Effector memory CD4-positive, alpha-beta T cell (primary cell): ENCODE measurements around the gene SNAPC2.
"Not testable (repeated sequence)": the region's sequence is repeated elsewhere in the genome, so short reads cannot be mapped to it uniquely, and the experiment has no call there.

Experiments used
- DNase-seq, 3 donors: peaks; one replicate each; pipeline ENCODE4 v3.0.0-alpha.2; 2020
- H3K27ac ChIP-seq: 2 replicates; pipeline ENCODE4 v1.7.0; 2013; ENCODE audit warnings: mild to moderate bottlenecking, low read length, moderate library complexity; ENCODE audit not compliant: insufficient read depth, poor library complexity, severe bottlenecking
- H3K27me3 ChIP-seq: replicated peaks from 2 replicates; pipeline ENCODE4 v1.7.0; 2013; ENCODE audit warnings: mild to moderate bottlenecking, low read length; ENCODE audit not compliant: insufficient read depth, control insufficient read depth, poor library complexity, severe bottlenecking
- H3K36me3 ChIP-seq: 2 replicates; pipeline ENCODE4 v1.7.0; 2013; ENCODE audit warnings: mild to moderate bottlenecking, low read length, moderate library complexity; ENCODE audit not compliant: control insufficient read depth, insufficient read depth
- H3K4me1 ChIP-seq: 2 replicates; pipeline ENCODE4 v1.7.0; 2013; ENCODE audit warnings: low read length, mild to moderate bottlenecking; ENCODE audit not compliant: control insufficient read depth, insufficient read depth, poor library complexity, severe bottlenecking
- H3K4me3 ChIP-seq: 2 replicates; pipeline ENCODE4 v1.7.0; 2013; ENCODE audit warnings: low read length, low read depth, mild to moderate bottlenecking; ENCODE audit not compliant: insufficient read depth, poor library complexity, severe bottlenecking
- H3K9me3 ChIP-seq: 2 replicates; pipeline ENCODE4 v1.7.0; 2013; ENCODE audit warnings: mild to moderate bottlenecking, low read length, moderate library complexity; ENCODE audit not compliant: control insufficient read depth

Gene SNAPC2

GRCh38 chr19:7961082-7961481 lies 40.9 kb downstream of the SNAPC2 start:
- H3K36me3 ChIP-seq, result peaks cover 40% of the 10 kb centered on the region
- not testable (repeated sequence) for H3K27me3 ChIP-seq, H3K4me3 ChIP-seq, H3K4me1 ChIP-seq, H3K27ac ChIP-seq, H3K9me3 ChIP-seq, DNase-seq

- Histone ChIP-seq H3K27me3 (no peaks in the 10 kb centered on the region), H3K9me3 (no peaks in the 10 kb centered on the region), H3K27ac (no peak overlapping the region), H3K4me1 (no peaks in the 10 kb centered on the region), H3K36me3 (peaks cover 50% of the 10 kb centered on the region), H3K4me3 (no peak overlapping the region)
- no peak for DNase-seq
Observed at GRCh38 chr19:7961920-7962626, 41.9 kb downstream of the SNAPC2 start.

- H3K4me1 ChIP-seq, result no peaks in the 10 kb centered on the region
- no peaks in the 10 kb centered on the region for H3K27me3 ChIP-seq
- no peaks in the 10 kb centered on the region for H3K9me3 ChIP-seq
- no peak overlapping the region for H3K4me3 ChIP-seq
- DNase-seq, result no peak
- peaks cover 56% of the 10 kb centered on the region for H3K36me3 ChIP-seq
- H3K27ac ChIP-seq, result no peak overlapping the region
Observed at GRCh38 chr19:7962644-7963268, 42.6 kb downstream of the SNAPC2 start.

- peaks cover 62% of the 10 kb centered on the region for H3K36me3 ChIP-seq
- no peaks in the 10 kb centered on the region for H3K4me1 ChIP-seq
- no peaks in the 10 kb centered on the region for H3K9me3 ChIP-seq
- H3K27ac ChIP-seq, result no peak overlapping the region
- DNase-seq, result no peak
- no peaks in the 10 kb centered on the region for H3K27me3 ChIP-seq
- no peak overlapping the region for H3K4me3 ChIP-seq
Observed at GRCh38 chr19:7963566-7963965, 43.4 kb downstream of the SNAPC2 start.

GRCh38 chr19:7965259-7965841 lies 45.2 kb downstream of the SNAPC2 start:
- no peaks in the 10 kb centered on the region for H3K4me1 ChIP-seq
- H3K36me3 ChIP-seq, result peaks cover 66% of the 10 kb centered on the region
- DNase-seq, result no peak
- H3K4me3 ChIP-seq, result no peak overlapping the region
- no peak overlapping the region for H3K27ac ChIP-seq
- H3K9me3 ChIP-seq, result no peaks in the 10 kb centered on the region
- H3K27me3 ChIP-seq, result no peaks in the 10 kb centered on the region

GRCh38 chr19:7965921-7966665 lies 46.0 kb downstream of the SNAPC2 start:
- DNase-seq, result no peak
- Histone ChIP-seq H3K27ac (no peak overlapping the region), H3K4me3 (no peak overlapping the region), H3K9me3 (no peaks in the 10 kb centered on the region), H3K27me3 (no peaks in the 10 kb centered on the region), H3K36me3 (peaks cover 64% of the 10 kb centered on the region), H3K4me1 (no peaks in the 10 kb centered on the region)

- Histone ChIP-seq H3K27ac (no peak overlapping the region), H3K4me1 (no peaks in the 10 kb centered on the region), H3K9me3 (no peaks in the 10 kb centered on the region), H3K27me3 (no peaks in the 10 kb centered on the region), H3K36me3 (peaks cover 63% of the 10 kb centered on the region), H3K4me3 (no peak overlapping the region)
- no peak for DNase-seq
Observed at GRCh38 chr19:7968008-7968795, 48.1 kb downstream of the SNAPC2 start.

GRCh38 chr19:7968796-7969554 lies 48.8 kb downstream of the SNAPC2 start:
- H3K27me3 ChIP-seq, result no peaks in the 10 kb centered on the region
- peaks cover 63% of the 10 kb centered on the region for H3K36me3 ChIP-seq
- no peaks in the 10 kb centered on the region for H3K9me3 ChIP-seq
- H3K4me3 ChIP-seq, result no peak overlapping the region
- no peak overlapping the region for H3K27ac ChIP-seq
- no peaks in the 10 kb centered on the region for H3K4me1 ChIP-seq
- no peak for DNase-seq

GRCh38 chr19:7969555-7969939 lies 49.4 kb downstream of the SNAPC2 start:
- no peaks in the 10 kb centered on the region for H3K27me3 ChIP-seq
- no peaks in the 10 kb centered on the region for H3K9me3 ChIP-seq
- no peak overlapping the region for H3K27ac ChIP-seq
- no peak overlapping the region for H3K4me3 ChIP-seq
- DNase-seq, result no peak
- peaks cover 68% of the 10 kb centered on the region for H3K36me3 ChIP-seq
- H3K4me1 ChIP-seq, result no peaks in the 10 kb centered on the region
